CD4-positive, CD25-positive, alpha-beta regulatory T cell (primary cell): ENCODE results near the gene CA12. TPM values are rescaled to one million over a fixed set of nuclear protein-coding genes. Genes with fewer than 3 reads are reported as not detected.
A peak's percentile ranks its signal among the peaks of the same experiment; 100 is the strongest.

Experiments
- ATAC-seq, 2 donors: fragments of 150-1000 bp; cut with Tn5 transposase; one replicate each; pipeline ENCODE4 v1.10.0; 2021; ENCODE audit warnings: low read depth in 2 of 2, moderate number of reproducible peaks in 2 of 2, moderate library complexity in 1 of 2
- DNase-seq, 3 donors: peaks; one replicate each; pipeline versions ENCODE4 v3.0.0 to v3.0.0-alpha.2; 2012 to 2022; ENCODE audit warnings: mixed read lengths in 1 of 3
- H3K27ac ChIP-seq: one replicate; pipeline ENCODE4 v1.7.0; 2013; ENCODE audit warnings: mild to moderate bottlenecking, low read length; ENCODE audit not compliant: insufficient read depth, poor library complexity, severe bottlenecking
- H3K27me3 ChIP-seq: one replicate; pipeline ENCODE4 v1.7.0; 2013; ENCODE audit warnings: low read length; ENCODE audit not compliant: control insufficient read depth, insufficient read depth
- H3K36me3 ChIP-seq: one replicate; pipeline ENCODE4 v1.7.0; 2013; ENCODE audit warnings: mild to moderate bottlenecking, low read length, moderate library complexity; ENCODE audit not compliant: control insufficient read depth, insufficient read depth
- H3K4me1 ChIP-seq: 2 replicates; pipeline ENCODE4 v1.7.0; 2013; ENCODE audit warnings: mild to moderate bottlenecking, low read length; ENCODE audit not compliant: insufficient read depth, control insufficient read depth, poor library complexity, severe bottlenecking
- H3K4me3 ChIP-seq: one replicate; pipeline ENCODE4 v1.7.0; 2013; ENCODE audit warnings: low read depth, mild to moderate bottlenecking, low read length, moderate library complexity
- H3K9me3 ChIP-seq, 2 experiments: 1 replicate in 1 of 2; 2 replicates in 1 of 2; pipeline ENCODE4 v1.7.0; 2013; ENCODE audit warnings: low read length in 2 of 2, mild to moderate bottlenecking in 1 of 2, moderate library complexity in 1 of 2; ENCODE audit not compliant: control insufficient read depth in 2 of 2
- H3K27ac Mint-ChIP-seq, 3 donors: one replicate each; pipeline ENCODE4 v1.8.0; 2020 to 2022; ENCODE audit warnings: mild to moderate bottlenecking in 3 of 3, mixed read lengths in 3 of 3, moderate library complexity in 2 of 3
- H3K27me3 Mint-ChIP-seq: one replicate; pipeline ENCODE4 v1.8.0; 2022; ENCODE audit warnings: mild to moderate bottlenecking, mixed read lengths
- H3K36me3 Mint-ChIP-seq: one replicate; pipeline ENCODE4 v1.8.0; 2020; ENCODE audit warnings: mixed read lengths
- H3K4me1 Mint-ChIP-seq, 4 donors: one replicate each; pipeline ENCODE4 v1.8.0; 2020 to 2022; ENCODE audit warnings: mixed read lengths in 4 of 4, mild to moderate bottlenecking in 1 of 4
- H3K4me3 Mint-ChIP-seq, 4 donors: one replicate each; pipeline ENCODE4 v1.8.0; 2020 to 2022; ENCODE audit warnings: mild to moderate bottlenecking in 4 of 4, mixed read lengths in 4 of 4, moderate library complexity in 3 of 4
- H3K9me3 Mint-ChIP-seq, 7 donors: one replicate each; pipeline ENCODE4 v1.8.0; 2020 to 2022; ENCODE audit warnings: mixed read lengths in 7 of 7, mild to moderate bottlenecking in 3 of 7, moderate library complexity in 2 of 7
- polyA plus RNA-seq, 4 donors: library from polyadenylated mRNA; unstranded; fragments of 300-500 nt; fragmentation: Illumina TruSeq; gene quantifications; one replicate each; pipeline ENCODE4 v1.2.3, GENCODE V29; 2021
- total RNA-seq: library from RNA; stranded (reverse); gene quantifications from one replicate; pipeline ENCODE4 v1.2.3, GENCODE V29; 2022

The CA12 gene
- total and polyA plus RNA-seq, 5 donors from 2014 or later, result not detected

- H3K36me3 Mint-ChIP-seq, result no peaks in the 10 kb centered on the region
- DNase-seq (no peak), ATAC-seq (no peak)
- peaks cover 14% of the 10 kb centered on the region for H3K27me3 Mint-ChIP-seq
- H3K4me3 ChIP-seq, result no peak overlapping the region
- H3K9me3 ChIP-seq, result no peaks in the 10 kb centered on the region
- H3K4me3 Mint-ChIP-seq, result no peak overlapping the region
- no peak overlapping the region for H3K27ac Mint-ChIP-seq
- peaks cover 0 to 5% (median 0%) of the 10 kb centered on the region in 4 donors for H3K4me1 Mint-ChIP-seq
- H3K36me3 ChIP-seq, result no peaks in the 10 kb centered on the region
- H3K27ac ChIP-seq, result no peak overlapping the region
- no peaks in the 10 kb centered on the region for H3K27me3 ChIP-seq
- no peaks in the 10 kb centered on the region for H3K4me1 ChIP-seq
- peaks cover 0 to 1% (median 0%) of the 10 kb centered on the region in 7 donors for H3K9me3 Mint-ChIP-seq
These were observed 39.7 kb downstream of the CA12 start for GRCh38 chr15:63341898-63342297.

GRCh38 chr15:63340878-63341277 is 40.8 kb downstream of the CA12 start:
- Mint-ChIP-seq H3K27me3 (peaks cover 14% of the 10 kb centered on the region), H3K9me3 (no peaks in the 10 kb centered on the region), H3K4me1 (peaks cover 0 to 5% (median 0%) of the 10 kb centered on the region in 4 donors), H3K4me3 (no peak overlapping the region), H3K36me3 (no peaks in the 10 kb centered on the region), H3K27ac (no peak overlapping the region)
- no peak for DNase-seq
- no peak overlapping the region for H3K4me3 ChIP-seq
- H3K36me3 ChIP-seq, result no peaks in the 10 kb centered on the region
- no peak overlapping the region for H3K27ac ChIP-seq
- H3K9me3 ChIP-seq, result no peaks in the 10 kb centered on the region
- H3K4me1 ChIP-seq, result no peaks in the 10 kb centered on the region
- no peak for ATAC-seq
- H3K27me3 ChIP-seq, result no peaks in the 10 kb centered on the region

GRCh38 chr15:63340353-63340752 is 41.3 kb downstream of the CA12 start:
- H3K9me3 ChIP-seq, result no peaks in the 10 kb centered on the region
- no peaks in the 10 kb centered on the region for H3K4me1 ChIP-seq
- no peaks in the 10 kb centered on the region for H3K36me3 ChIP-seq
- H3K9me3 Mint-ChIP-seq, result no peaks in the 10 kb centered on the region
- H3K36me3 Mint-ChIP-seq, result no peaks in the 10 kb centered on the region
- ATAC-seq, result no peak
- H3K4me1 Mint-ChIP-seq, result peaks cover 0 to 5% (median 0%) of the 10 kb centered on the region in 4 donors
- DNase-seq, result no peak
- H3K27ac Mint-ChIP-seq, result no peak overlapping the region
- no peaks in the 10 kb centered on the region for H3K27me3 ChIP-seq
- H3K27ac ChIP-seq, result no peak overlapping the region
- H3K27me3 Mint-ChIP-seq, result peaks cover 14% of the 10 kb centered on the region
- H3K4me3 Mint-ChIP-seq, result no peak overlapping the region
- H3K4me3 ChIP-seq, result no peak overlapping the region

GRCh38 chr15:63339836-63340235 is 41.8 kb downstream of the CA12 start:
- H3K27ac Mint-ChIP-seq, result no peak overlapping the region
- no peaks in the 10 kb centered on the region for H3K36me3 Mint-ChIP-seq
- peak overlapping the region in 1 of 4 donors; percentile 73 for H3K4me3 Mint-ChIP-seq
- H3K27ac ChIP-seq, result no peak overlapping the region
- no peak overlapping the region for H3K4me3 ChIP-seq
- H3K9me3 ChIP-seq, result no peaks in the 10 kb centered on the region
- H3K36me3 ChIP-seq, result no peaks in the 10 kb centered on the region
- H3K9me3 Mint-ChIP-seq, result no peaks in the 10 kb centered on the region
- H3K27me3 ChIP-seq, result no peaks in the 10 kb centered on the region
- no peak for DNase-seq
- peaks cover 0 to 5% (median 0%) of the 10 kb centered on the region in 4 donors for H3K4me1 Mint-ChIP-seq
- ATAC-seq, result no peak
- peaks cover 14% of the 10 kb centered on the region for H3K27me3 Mint-ChIP-seq
- H3K4me1 ChIP-seq, result no peaks in the 10 kb centered on the region

- H3K27me3 ChIP-seq, result no peaks in the 10 kb centered on the region
- Mint-ChIP-seq H3K36me3 (no peaks in the 10 kb centered on the region), H3K27ac (no peak overlapping the region), H3K27me3 (peaks cover 16% of the 10 kb centered on the region), H3K9me3 (no peaks in the 10 kb centered on the region), H3K4me1 (peaks cover 0 to 5% (median 0%) of the 10 kb centered on the region in 4 donors), H3K4me3 (no peak overlapping the region)
- no peaks in the 10 kb centered on the region for H3K36me3 ChIP-seq
- no peak overlapping the region for H3K4me3 ChIP-seq
- H3K27ac ChIP-seq, result no peak overlapping the region
- H3K4me1 ChIP-seq, result no peaks in the 10 kb centered on the region
- DNase-seq, result no peak
- no peaks in the 10 kb centered on the region for H3K9me3 ChIP-seq
- ATAC-seq, result no peak
These were observed 42.5 kb downstream of the CA12 start for GRCh38 chr15:63339006-63339766.

GRCh38 chr15:63338170-63338569 is 43.5 kb downstream of the CA12 start:
- no peaks in the 10 kb centered on the region for H3K36me3 ChIP-seq
- Mint-ChIP-seq H3K4me3 (no peak overlapping the region), H3K27me3 (peaks cover 13% of the 10 kb centered on the region), H3K27ac (no peak overlapping the region), H3K9me3 (no peaks in the 10 kb centered on the region), H3K4me1 (peaks cover 0 to 5% (median 0%) of the 10 kb centered on the region in 4 donors), H3K36me3 (no peaks in the 10 kb centered on the region)
- H3K27ac ChIP-seq, result no peak overlapping the region
- no peak for ATAC-seq
- H3K9me3 ChIP-seq, result no peaks in the 10 kb centered on the region
- no peaks in the 10 kb centered on the region for H3K4me1 ChIP-seq
- no peaks in the 10 kb centered on the region for H3K27me3 ChIP-seq
- DNase-seq, result no peak
- no peak overlapping the region for H3K4me3 ChIP-seq

- H3K4me3 ChIP-seq, result no peak overlapping the region
These were observed 44.6 kb downstream of the CA12 start for GRCh38 chr15:63337046-63337445.

More at GRCh38 chr15:63337046-63337445, 44.6 kb downstream of the CA12 start:
- no peak overlapping the region for H3K4me3 Mint-ChIP-seq
- Histone ChIP-seq H3K36me3 (no peaks in the 10 kb centered on the region), H3K27me3 (no peaks in the 10 kb centered on the region), H3K4me1 (no peaks in the 10 kb centered on the region), H3K27ac (no peak overlapping the region), H3K9me3 (no peaks in the 10 kb centered on the region)
- DNase-seq (no peak), ATAC-seq (no peak)
- peaks cover 0 to under 1% (median 0%) of the 10 kb centered on the region in 4 donors for H3K4me1 Mint-ChIP-seq
- no peaks in the 10 kb centered on the region for H3K9me3 Mint-ChIP-seq
- no peak overlapping the region for H3K27ac Mint-ChIP-seq
- H3K36me3 Mint-ChIP-seq, result no peaks in the 10 kb centered on the region
- H3K27me3 Mint-ChIP-seq, result peaks cover 12% of the 10 kb centered on the region
